Measurements from ENCODE around the gene GBF1.

Gene GBF1

DNA sequence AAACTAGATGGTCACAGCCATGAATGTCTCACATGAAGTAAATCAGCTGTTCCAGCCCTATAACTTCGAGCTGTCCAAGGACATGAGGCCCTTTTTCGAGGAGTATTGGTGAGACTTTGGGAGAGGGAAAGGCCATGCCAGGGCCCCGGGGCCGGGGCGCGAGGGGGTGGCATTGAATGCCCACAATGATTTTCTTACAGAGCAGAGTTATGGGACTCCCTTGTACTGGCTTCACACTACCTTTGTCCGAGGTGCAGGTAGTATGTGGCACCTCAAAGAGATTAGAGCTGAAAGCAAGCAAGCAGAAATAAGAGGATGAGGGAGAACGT is 18.8 kb upstream of the GBF1 start:
- H3K36me3 Mint-ChIP-seq (ENCODE audit: low read depth), result no peaks in the 10 kb centered on the region
- peak overlapping the region; percentile 58 for H3K4me3 Mint-ChIP-seq
- no peaks in the 10 kb centered on the region for H3K9me3 Mint-ChIP-seq
- H3K27ac Mint-ChIP-seq, result no peak overlapping the region
- peaks cover 12% of the 10 kb centered on the region for H3K4me1 Mint-ChIP-seq (ENCODE audit: low read depth)
- DNase-seq (ENCODE audit: low spot score), result no peak
- peaks cover 34% of the 10 kb centered on the region for H3K27me3 Mint-ChIP-seq (ENCODE audit: low read depth)

GRCh38 chr10:102227050-102227449 is 18.3 kb upstream of the GBF1 start:
- H3K36me3 Mint-ChIP-seq (ENCODE audit: low read depth), result no peaks in the 10 kb centered on the region
- no peak overlapping the region for H3K27ac Mint-ChIP-seq
- H3K4me3 Mint-ChIP-seq, result no peak overlapping the region
- DNase-seq (ENCODE audit: low spot score), result no peak
- no peaks in the 10 kb centered on the region for H3K9me3 Mint-ChIP-seq
- peaks cover 14% of the 10 kb centered on the region for H3K4me1 Mint-ChIP-seq (ENCODE audit: low read depth)
- H3K27me3 Mint-ChIP-seq (ENCODE audit: low read depth), result peaks cover 37% of the 10 kb centered on the region

DNA sequence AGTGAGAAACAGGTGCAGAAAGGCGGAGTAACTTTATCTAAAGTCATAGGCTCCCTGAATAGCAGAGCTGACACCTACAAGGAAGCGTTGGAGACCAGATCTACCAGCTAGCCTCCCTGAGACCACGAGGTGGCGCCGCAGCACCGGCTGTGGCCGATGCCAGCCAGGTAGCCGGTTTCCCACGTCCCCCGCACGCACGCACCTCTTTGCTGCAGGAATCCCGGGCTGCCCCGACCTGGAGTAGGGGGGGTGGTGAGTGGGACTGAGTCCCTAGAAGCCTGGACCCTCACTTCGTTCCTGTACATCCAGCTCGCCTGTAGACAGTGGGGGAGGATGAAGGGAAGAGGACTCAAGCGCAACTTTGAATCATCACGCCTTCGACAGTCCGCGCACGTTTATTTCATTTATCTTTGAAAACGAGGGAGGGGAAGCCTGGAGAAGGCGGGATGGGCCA is 15.5 kb upstream of the GBF1 start:
- H3K27me3 Mint-ChIP-seq (ENCODE audit: low read depth), result peaks cover 43% of the 10 kb centered on the region
- peak overlapping the region; percentile 75 for H3K4me3 Mint-ChIP-seq

DNA sequence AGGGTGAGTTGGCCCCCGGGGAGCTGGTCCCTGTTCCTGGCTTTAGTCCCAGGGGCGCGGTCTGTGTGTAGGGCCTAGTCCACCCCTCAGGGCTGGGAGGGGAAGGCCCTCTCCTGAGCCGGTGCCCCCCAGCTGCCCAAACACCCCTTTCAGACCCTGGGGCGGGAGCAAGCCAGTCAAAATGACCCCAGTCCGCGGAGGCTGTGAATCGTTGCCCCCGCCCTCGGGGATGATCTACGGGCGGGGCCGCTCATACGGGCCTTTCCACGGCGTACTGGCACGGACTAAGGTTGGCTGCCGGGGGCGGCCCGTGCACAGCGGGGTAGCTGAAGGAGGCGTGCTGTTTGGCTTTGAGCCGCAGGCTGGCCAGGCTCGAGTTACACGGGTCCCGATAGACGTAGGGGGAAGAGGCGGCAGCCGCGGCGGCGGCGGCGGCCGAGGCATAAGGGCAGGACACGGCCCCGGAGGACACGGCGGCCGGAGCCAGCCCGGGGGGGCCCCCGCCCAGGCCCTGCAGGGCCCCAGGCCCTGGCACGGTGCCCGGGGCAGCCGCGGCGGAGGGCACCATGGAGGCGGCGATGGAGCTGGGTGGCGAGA is 15.0 kb upstream of the GBF1 start:
- no peak overlapping the region for H3K27ac Mint-ChIP-seq
- DNase-seq (ENCODE audit: low spot score), result no peak
- peaks cover 14% of the 10 kb centered on the region for H3K4me1 Mint-ChIP-seq (ENCODE audit: low read depth)
- H3K9me3 Mint-ChIP-seq, result no peaks in the 10 kb centered on the region
- peaks cover 45% of the 10 kb centered on the region for H3K27me3 Mint-ChIP-seq (ENCODE audit: low read depth)
- H3K36me3 Mint-ChIP-seq (ENCODE audit: low read depth), result no peaks in the 10 kb centered on the region
- H3K4me3 Mint-ChIP-seq, result peak overlapping the region; percentile 75

More for the DNA sequence above, 15.5 kb upstream of the GBF1 start:
- Mint-ChIP-seq H3K9me3 (no peaks in the 10 kb centered on the region), H3K27ac (no peak overlapping the region), H3K4me1 (ENCODE audit: low read depth) (peaks cover 14% of the 10 kb centered on the region), H3K36me3 (ENCODE audit: low read depth) (no peaks in the 10 kb centered on the region)
- peak; percentile 80 for DNase-seq (ENCODE audit: low spot score)

- Mint-ChIP-seq H3K27ac (no peak overlapping the region), H3K27me3 (ENCODE audit: low read depth) (peaks cover 51% of the 10 kb centered on the region), H3K36me3 (ENCODE audit: low read depth) (no peaks in the 10 kb centered on the region), H3K4me1 (ENCODE audit: low read depth) (peaks cover 10% of the 10 kb centered on the region), H3K9me3 (no peaks in the 10 kb centered on the region), H3K4me3 (peak overlapping the region; percentile 57)
- DNase-seq (ENCODE audit: low spot score), result peak; percentile 51
These were observed 14.4 kb upstream of the GBF1 start for GRCh38 chr10:102230861-102231356.

- H3K4me3 Mint-ChIP-seq, result peak overlapping the region; percentile 57
- no peaks in the 10 kb centered on the region for H3K36me3 Mint-ChIP-seq (ENCODE audit: low read depth)
- H3K27ac Mint-ChIP-seq, result no peak overlapping the region
- DNase-seq (ENCODE audit: low spot score), result peak; percentile 70
- H3K4me1 Mint-ChIP-seq (ENCODE audit: low read depth), result peaks cover 4% of the 10 kb centered on the region
- H3K27me3 Mint-ChIP-seq (ENCODE audit: low read depth), result peaks cover 57% of the 10 kb centered on the region
- no peaks in the 10 kb centered on the region for H3K9me3 Mint-ChIP-seq
These were observed 13.7 kb upstream of the GBF1 start for GRCh38 chr10:102231357-102232318.

- Mint-ChIP-seq H3K4me1 (ENCODE audit: low read depth) (peaks cover 4% of the 10 kb centered on the region), H3K9me3 (no peaks in the 10 kb centered on the region), H3K4me3 (no peak overlapping the region), H3K27ac (no peak overlapping the region), H3K36me3 (ENCODE audit: low read depth) (no peaks in the 10 kb centered on the region), H3K27me3 (ENCODE audit: low read depth) (peaks cover 55% of the 10 kb centered on the region)
- DNase-seq (ENCODE audit: low spot score), result no peak
These were observed 11.3 kb upstream of the GBF1 start for GRCh38 chr10:102233997-102234396.

DNA sequence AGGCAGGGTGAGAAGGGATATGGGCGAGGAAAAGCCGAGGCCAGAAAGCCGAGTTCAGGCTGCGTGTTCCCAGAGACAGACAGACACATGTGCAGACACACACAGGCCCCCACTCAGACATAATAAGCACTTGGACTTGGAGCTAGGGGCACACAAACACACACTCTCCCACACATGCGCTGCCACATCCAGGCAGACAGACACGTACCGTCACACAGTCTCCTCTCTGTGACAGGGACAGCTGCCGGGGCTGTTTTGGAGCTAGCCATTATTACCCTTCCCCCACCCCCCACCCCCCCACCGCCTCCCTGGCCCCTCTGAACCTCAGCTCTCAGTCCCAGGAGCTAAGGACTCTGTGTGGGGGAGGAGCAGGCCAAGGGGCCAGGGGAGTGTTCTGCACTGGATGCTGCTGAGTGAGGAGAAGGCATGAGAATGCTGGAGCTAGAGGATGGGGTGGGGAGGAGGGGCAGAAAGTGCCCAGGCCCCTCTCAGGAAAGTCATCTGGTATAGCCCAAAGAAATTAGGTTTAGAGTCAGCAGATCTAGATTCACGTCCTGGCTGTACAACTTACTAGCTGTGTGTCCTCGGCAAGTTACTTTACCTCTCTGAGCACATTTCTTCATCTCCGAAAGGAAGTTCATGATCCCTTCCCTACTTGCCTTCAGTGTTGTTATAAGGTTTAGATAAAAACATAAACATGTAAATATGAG is 10.3 kb upstream of the GBF1 start:
- Mint-ChIP-seq H3K27ac (no peak overlapping the region), H3K36me3 (ENCODE audit: low read depth) (no peaks in the 10 kb centered on the region), H3K9me3 (no peaks in the 10 kb centered on the region), H3K4me3 (no peak overlapping the region), H3K4me1 (ENCODE audit: low read depth) (peaks cover 4% of the 10 kb centered on the region), H3K27me3 (ENCODE audit: low read depth) (peaks cover 60% of the 10 kb centered on the region)
- no peak for DNase-seq (ENCODE audit: low spot score)

GRCh38 chr10:102235598-102235920 is 9.8 kb upstream of the GBF1 start:
- no peaks in the 10 kb centered on the region for H3K9me3 Mint-ChIP-seq
- H3K4me1 Mint-ChIP-seq (ENCODE audit: low read depth), result peaks cover 3% of the 10 kb centered on the region
- no peak for DNase-seq (ENCODE audit: low spot score)
- no peak overlapping the region for H3K27ac Mint-ChIP-seq
- H3K27me3 Mint-ChIP-seq (ENCODE audit: low read depth), result peaks cover 65% of the 10 kb centered on the region
- no peaks in the 10 kb centered on the region for H3K36me3 Mint-ChIP-seq (ENCODE audit: low read depth)
- no peak overlapping the region for H3K4me3 Mint-ChIP-seq

- Mint-ChIP-seq H3K27ac (no peak overlapping the region), H3K4me1 (ENCODE audit: low read depth) (peaks cover 4% of the 10 kb centered on the region), H3K9me3 (no peaks in the 10 kb centered on the region), H3K36me3 (ENCODE audit: low read depth) (no peaks in the 10 kb centered on the region), H3K27me3 (ENCODE audit: low read depth) (peaks cover 68% of the 10 kb centered on the region), H3K4me3 (no peak overlapping the region)
- no peak for DNase-seq (ENCODE audit: low spot score)
These were observed 9.3 kb upstream of the GBF1 start for GRCh38 chr10:102236006-102236405.

DNA sequence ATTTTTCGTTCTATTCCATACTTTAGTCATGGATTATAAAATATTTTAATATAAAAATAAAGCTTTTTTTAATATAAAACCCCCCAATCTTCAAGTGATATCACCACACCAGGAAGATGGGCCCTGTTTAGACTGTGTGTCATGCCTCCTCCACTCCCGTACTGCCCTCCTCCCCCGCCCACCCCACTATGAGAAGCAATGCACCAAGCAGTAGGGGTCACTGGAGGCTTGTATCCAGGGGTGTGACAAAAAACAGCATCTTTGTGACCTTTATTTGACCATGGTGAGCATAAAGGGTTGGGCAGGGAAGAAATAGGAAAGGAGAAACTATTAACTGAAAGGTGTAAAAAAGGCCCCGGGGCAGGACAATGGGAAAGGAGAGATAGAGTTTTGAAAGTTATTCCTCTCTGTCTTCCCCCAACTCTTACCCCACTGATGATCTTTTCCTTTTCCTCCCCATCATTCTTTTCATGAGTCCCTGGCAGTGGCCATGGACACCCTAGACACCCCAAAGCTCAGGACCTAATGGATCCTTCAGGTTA is 7.5 kb upstream of the GBF1 start:
- no peak overlapping the region for H3K4me3 Mint-ChIP-seq
- no peak overlapping the region for H3K27ac Mint-ChIP-seq
- H3K4me1 Mint-ChIP-seq (ENCODE audit: low read depth), result peaks cover 8% of the 10 kb centered on the region
- H3K36me3 Mint-ChIP-seq (ENCODE audit: low read depth), result no peaks in the 10 kb centered on the region
- H3K27me3 Mint-ChIP-seq (ENCODE audit: low read depth), result peaks cover 69% of the 10 kb centered on the region
- H3K9me3 Mint-ChIP-seq, result no peaks in the 10 kb centered on the region
- no peak for DNase-seq (ENCODE audit: low spot score)

GRCh38 chr10:102240467-102241031 is 4.8 kb upstream of the GBF1 start:
- Mint-ChIP-seq H3K9me3 (no peaks in the 10 kb centered on the region), H3K4me3 (peak overlapping the region; percentile 43), H3K27me3 (ENCODE audit: low read depth) (peaks cover 56% of the 10 kb centered on the region), H3K4me1 (ENCODE audit: low read depth) (peaks cover 13% of the 10 kb centered on the region), H3K27ac (no peak overlapping the region), H3K36me3 (ENCODE audit: low read depth) (no peaks in the 10 kb centered on the region)
- DNase-seq (ENCODE audit: low spot score), result no peak

GRCh38 chr10:102241032-102241443 is 4.3 kb upstream of the GBF1 start:
- Mint-ChIP-seq H3K4me1 (ENCODE audit: low read depth) (peaks cover 13% of the 10 kb centered on the region), H3K9me3 (no peaks in the 10 kb centered on the region), H3K4me3 (peak overlapping the region; percentile 43), H3K27ac (no peak overlapping the region), H3K36me3 (ENCODE audit: low read depth) (no peaks in the 10 kb centered on the region), H3K27me3 (ENCODE audit: low read depth) (peaks cover 51% of the 10 kb centered on the region)
- DNase-seq (ENCODE audit: low spot score), result no peak

Measured in T-helper 2 cell treated with Interferon-gamma antibody and Interleukin-4, amounts not matched to agents 5 μg/mL and 100 μg/mL, for 36 hours (primary cell).